ENCODE results near the gene TMEM106B.

DNA sequence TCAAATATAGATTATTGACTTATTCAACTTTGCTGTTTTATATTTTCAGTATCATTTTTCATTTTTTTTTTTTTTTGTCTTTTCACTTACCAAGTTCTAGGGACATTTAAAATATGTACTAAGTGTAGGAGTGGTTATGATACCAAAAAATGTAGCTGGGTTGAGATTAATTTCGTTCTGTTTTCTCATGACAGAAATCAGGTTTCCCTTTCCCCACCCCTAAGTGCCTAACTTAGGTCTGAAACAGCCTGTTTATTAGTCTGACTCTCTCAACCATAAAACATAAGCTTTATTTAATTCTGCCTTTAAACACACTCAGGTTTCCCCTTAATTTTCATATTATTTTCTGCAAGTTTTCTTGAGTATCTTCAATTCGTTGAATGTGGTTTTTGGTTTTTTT lies 22.1 kb downstream of the TMEM106B start:
- TF ChIP-seq MYC (IDR thresholded peaks at IDR 0.05; ENCODE audit: low read depth, low read length) (no peak), EZH2 (IDR thresholded peaks at IDR 0.05; ENCODE audit: borderline replicate concordance, low read depth, low read length, severe bottlenecking) (no peak), POLR2A (IDR thresholded peaks at IDR 0.05; ENCODE audit: low read depth, low read length) (no peak)

Measured in endothelial cell of umbilical vein (primary cell).